Vagina (tissue), 2 donors: ENCODE data around the gene NRBP1. TPM values are rescaled to one million over a fixed set of nuclear protein-coding genes. Genes with fewer than 3 reads are reported as not detected.
A peak's percentile ranks its signal among the peaks of the same experiment; 100 is the strongest.

Source experiments
- DNase-seq, 2 donors: peaks; one replicate each; pipeline ENCODE4 v3.0.0-alpha.2; 2017; ENCODE audit errors: extremely low spot score in 2 of 2
- H3K27ac ChIP-seq: fragments of 200-600 bp; sonication (generic); one replicate; pipeline ENCODE4 v1.5.1; 2019
- H3K27me3 ChIP-seq: fragments of 200-600 bp; sonication (generic); one replicate; pipeline ENCODE4 v1.5.1; 2019
- H3K36me3 ChIP-seq, 2 donors: fragments of 200-600 bp; sonication (generic); one replicate each; pipeline ENCODE4 v1.5.1; 2017 to 2019
- H3K4me1 ChIP-seq: fragments of 200-600 bp; sonication (generic); one replicate; pipeline ENCODE4 v1.5.1; 2019
- H3K4me3 ChIP-seq, 2 donors: fragments of 200-600 bp; sonication (generic); 1 replicate in 1 of 2; 2 replicates in 1 of 2; pipeline ENCODE4 v1.5.1; 2016 to 2019
- H3K9me3 ChIP-seq: fragments of 200-600 bp; sonication (generic); one replicate; pipeline ENCODE4 v1.5.1; 2019
- CTCF ChIP-seq, 3 experiments: fragments of 450-650 bp in 2 of 3; fragments of 200-600 bp in 1 of 3; sonication (generic) in 1 of 3; IDR thresholded peaks; one replicate each; pipeline ENCODE4 v1.5.1; 2017 to 2019; ENCODE audit warnings: antibody characterized with exemption in 3 of 3, mild to moderate bottlenecking in 2 of 3, moderate library complexity in 2 of 3
- POLR2A ChIP-seq, 2 donors: fragments of 450-650 bp; IDR thresholded peaks; one replicate each; pipeline ENCODE4 v1.6.1; 2017; ENCODE audit warnings: antibody characterized with exemption in 2 of 2, mild to moderate bottlenecking in 2 of 2, moderate library complexity in 2 of 2
- POLR2AphosphoS5 ChIP-seq, 2 donors: sonication (generic); formaldehyde crosslinking; IDR thresholded peaks; one replicate each; pipeline ENCODE4 v1.9.0; 2017; ENCODE audit warnings: antibody characterized with exemption in 2 of 2, mild to moderate bottlenecking in 2 of 2, low read depth in 1 of 2; ENCODE audit not compliant: insufficient read depth in 1 of 2
- intact Hi-C: fragments of 100-400 bp; cut with DNase I; formaldehyde crosslinking; loops from one replicate; pipeline ENCODE4 v1.15.1; 2023
- total RNA-seq: library from RNA; depleted of rRNA; stranded (reverse); fragments of >200 nt; gene quantifications from one replicate; pipeline ENCODE4 v1.2.3, GENCODE V29; 2016

NRBP1 gene
- total RNA-seq, 1 donor from 2014 or later = 62.6 TPM

- DNase-seq = no peak
- Histone ChIP-seq H3K27me3 (no peaks in the 10 kb centered on the region), H3K27ac (no peak overlapping the region), H3K4me1 (peaks cover 12% of the 10 kb centered on the region), H3K9me3 (no peaks in the 10 kb centered on the region), H3K36me3 (no peaks in the 10 kb centered on the region), H3K4me3 (no peak overlapping the region)
- TF ChIP-seq POLR2AphosphoS5 (IDR thresholded peaks at IDR 0.05; ENCODE audit: insufficient read depth in 1 of 2, low read depth in 1 of 2) = no peak
- TF ChIP-seq CTCF (IDR thresholded peaks at IDR 0.05) = no peak
- no peak for TF ChIP-seq POLR2A (IDR thresholded peaks at IDR 0.05)
- intact Hi-C loops = no loop called here
Observed at GRCh38 chr2:27398962-27399361, 29.5 kb upstream of the NRBP1 start.

- H3K9me3 ChIP-seq = no peaks in the 10 kb centered on the region
- no peaks in the 10 kb centered on the region for H3K36me3 ChIP-seq
- peaks cover 13% of the 10 kb centered on the region for H3K4me1 ChIP-seq
- H3K4me3 ChIP-seq = no peak overlapping the region
- no peaks in the 10 kb centered on the region for H3K27me3 ChIP-seq
- TF ChIP-seq POLR2A (IDR thresholded peaks at IDR 0.05) (no peak), CTCF (IDR thresholded peaks at IDR 0.05) (no peak), POLR2AphosphoS5 (IDR thresholded peaks at IDR 0.05; ENCODE audit: insufficient read depth in 1 of 2, low read depth in 1 of 2) (no peak)
- DNase-seq = no peak
- intact Hi-C loops = no loop called here
- no peak overlapping the region for H3K27ac ChIP-seq
Observed at GRCh38 chr2:27400348-27401135, 27.9 kb upstream of the NRBP1 start.

- no peak overlapping the region for H3K27ac ChIP-seq
- intact Hi-C loops = no loop called here
Observed at GRCh38 chr2:27407798-27408491, 20.5 kb upstream of the NRBP1 start.

GRCh38 chr2:27408601-27409320 lies 19.7 kb upstream of the NRBP1 start:
- no peak for DNase-seq
- peak overlapping the region; percentile 80 for H3K27ac ChIP-seq
- intact Hi-C loops = no loop called here

More at GRCh38 chr2:27407798-27408491, 20.5 kb upstream of the NRBP1 start:
- Histone ChIP-seq H3K4me1 (peaks cover 30% of the 10 kb centered on the region), H3K27me3 (no peaks in the 10 kb centered on the region), H3K4me3 (peak overlapping the region; percentile 67 to 97), H3K9me3 (no peaks in the 10 kb centered on the region), H3K36me3 (no peaks in the 10 kb centered on the region)
- peak in 1 of 3 experiments; percentile 21 for TF ChIP-seq CTCF (IDR thresholded peaks at IDR 0.05)
- TF ChIP-seq POLR2AphosphoS5 (IDR thresholded peaks at IDR 0.05; ENCODE audit: insufficient read depth in 1 of 2, low read depth in 1 of 2) = no peak
- no peak for TF ChIP-seq POLR2A (IDR thresholded peaks at IDR 0.05)
- no peak for DNase-seq

More at GRCh38 chr2:27408601-27409320, 19.7 kb upstream of the NRBP1 start:
- Histone ChIP-seq H3K4me3 (peak overlapping the region; percentile 67 to 97), H3K27me3 (no peaks in the 10 kb centered on the region), H3K4me1 (peaks cover 30% of the 10 kb centered on the region), H3K36me3 (no peaks in the 10 kb centered on the region), H3K9me3 (no peaks in the 10 kb centered on the region)
- no peak for TF ChIP-seq CTCF (IDR thresholded peaks at IDR 0.05)
- TF ChIP-seq POLR2AphosphoS5 (IDR thresholded peaks at IDR 0.05; ENCODE audit: insufficient read depth in 1 of 2, low read depth in 1 of 2) = no peak
- no peak for TF ChIP-seq POLR2A (IDR thresholded peaks at IDR 0.05)
